GM23338 (cell line): ENCODE data around the gene SAT1.

Experiments
- CREB1 ChIP-seq: fragments of 250-450 bp; sonication (Bioruptor Pico); IDR thresholded peaks from 2 replicates; pipeline ENCODE4 v1.5.0; 2020; ENCODE audit warnings: low read depth, mild to moderate bottlenecking, moderate library complexity
- EZH2phosphoT487 ChIP-seq: fragments of 200-600 bp; sonication (generic); IDR thresholded peaks from one replicate; pipeline ENCODE4 v1.8.1; 2018; ENCODE audit warnings: antibody characterized with exemption; ENCODE audit not compliant: unreplicated experiment
- JUNB ChIP-seq: IDR thresholded peaks from one replicate; pipeline ENCODE4 v1.6.1; 2016; ENCODE audit warnings: antibody characterized with exemption; ENCODE audit not compliant: unreplicated experiment
- TF ChIP-seq, protein P1 (sequence below), 2 experiments: fragments of 200-600 bp in 1 of 2; sonication (generic) in 1 of 2; conservative IDR thresholded peaks; 2 replicates each; pipeline versions ENCODE4 v1.5.1 to v1.6.1; 2016 to 2017; ENCODE audit warnings: antibody characterized with exemption in 2 of 2, low read depth in 2 of 2, mild to moderate bottlenecking in 2 of 2, moderate library complexity in 1 of 2

DNA sequence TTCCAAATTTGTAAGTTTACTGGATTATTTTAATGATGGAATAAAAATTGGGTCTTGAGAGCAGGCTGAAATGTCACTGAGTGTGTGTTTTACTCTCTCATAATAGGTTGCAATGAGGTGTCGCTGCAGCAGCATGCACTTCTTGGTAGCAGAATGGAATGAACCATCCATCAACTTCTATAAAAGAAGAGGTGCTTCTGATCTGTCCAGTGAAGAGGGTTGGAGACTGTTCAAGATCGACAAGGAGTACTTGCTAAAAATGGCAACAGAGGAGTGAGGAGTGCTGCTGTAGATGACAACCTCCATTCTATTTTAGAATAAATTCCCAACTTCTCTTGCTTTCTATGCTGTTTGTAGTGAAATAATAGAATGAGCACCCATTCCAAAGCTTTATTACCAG is 2.6 kb downstream of the SAT1 start:
- TF ChIP-seq, protein P1, sequence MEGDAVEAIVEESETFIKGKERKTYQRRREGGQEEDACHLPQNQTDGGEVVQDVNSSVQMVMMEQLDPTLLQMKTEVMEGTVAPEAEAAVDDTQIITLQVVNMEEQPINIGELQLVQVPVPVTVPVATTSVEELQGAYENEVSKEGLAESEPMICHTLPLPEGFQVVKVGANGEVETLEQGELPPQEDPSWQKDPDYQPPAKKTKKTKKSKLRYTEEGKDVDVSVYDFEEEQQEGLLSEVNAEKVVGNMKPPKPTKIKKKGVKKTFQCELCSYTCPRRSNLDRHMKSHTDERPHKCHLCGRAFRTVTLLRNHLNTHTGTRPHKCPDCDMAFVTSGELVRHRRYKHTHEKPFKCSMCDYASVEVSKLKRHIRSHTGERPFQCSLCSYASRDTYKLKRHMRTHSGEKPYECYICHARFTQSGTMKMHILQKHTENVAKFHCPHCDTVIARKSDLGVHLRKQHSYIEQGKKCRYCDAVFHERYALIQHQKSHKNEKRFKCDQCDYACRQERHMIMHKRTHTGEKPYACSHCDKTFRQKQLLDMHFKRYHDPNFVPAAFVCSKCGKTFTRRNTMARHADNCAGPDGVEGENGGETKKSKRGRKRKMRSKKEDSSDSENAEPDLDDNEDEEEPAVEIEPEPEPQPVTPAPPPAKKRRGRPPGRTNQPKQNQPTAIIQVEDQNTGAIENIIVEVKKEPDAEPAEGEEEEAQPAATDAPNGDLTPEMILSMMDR (conservative IDR thresholded peaks at IDR 0.05; ENCODE audit: low read depth in 2 of 2) = no peak
- no peak for TF ChIP-seq EZH2phosphoT487
- TF ChIP-seq CREB1 (CRISPR knock-in tag) = no peak
- no peak for TF ChIP-seq JUNB
